HT-29 (cell line): ENCODE data around the gene RAP1GAP. TPM values are rescaled to one million over a fixed set of nuclear protein-coding genes. Genes with fewer than 3 reads are reported as not detected.

Experiments
- DNase-seq: peaks from one replicate; pipeline ENCODE4 v3.0.0-alpha.2; 2015; ENCODE audit warnings: low spot score
- total RNA-seq: library from RNA; depleted of rRNA; stranded (reverse); fragments of >200 nt; shearing (Covaris generic); gene quantifications from 2 replicates; pipeline ENCODE4 v1.2.3, GENCODE V29; 2014

The RAP1GAP gene
- total RNA-seq, 1 experiment from 2014 or later = 69.0 TPM

- DNase-seq = no peak
Observed at GRCh38 chr1:21610989-21611785, 58.0 kb downstream of the RAP1GAP start.

GRCh38 chr1:21610027-21610426 lies 59.1 kb downstream of the RAP1GAP start:
- no peak for DNase-seq

GRCh38 chr1:21608798-21609197 lies 60.4 kb downstream of the RAP1GAP start:
- no peak for DNase-seq

- DNase-seq = peak; percentile 98
Observed at GRCh38 chr1:21607549-21608529, 61.3 kb downstream of the RAP1GAP start.

DNA sequence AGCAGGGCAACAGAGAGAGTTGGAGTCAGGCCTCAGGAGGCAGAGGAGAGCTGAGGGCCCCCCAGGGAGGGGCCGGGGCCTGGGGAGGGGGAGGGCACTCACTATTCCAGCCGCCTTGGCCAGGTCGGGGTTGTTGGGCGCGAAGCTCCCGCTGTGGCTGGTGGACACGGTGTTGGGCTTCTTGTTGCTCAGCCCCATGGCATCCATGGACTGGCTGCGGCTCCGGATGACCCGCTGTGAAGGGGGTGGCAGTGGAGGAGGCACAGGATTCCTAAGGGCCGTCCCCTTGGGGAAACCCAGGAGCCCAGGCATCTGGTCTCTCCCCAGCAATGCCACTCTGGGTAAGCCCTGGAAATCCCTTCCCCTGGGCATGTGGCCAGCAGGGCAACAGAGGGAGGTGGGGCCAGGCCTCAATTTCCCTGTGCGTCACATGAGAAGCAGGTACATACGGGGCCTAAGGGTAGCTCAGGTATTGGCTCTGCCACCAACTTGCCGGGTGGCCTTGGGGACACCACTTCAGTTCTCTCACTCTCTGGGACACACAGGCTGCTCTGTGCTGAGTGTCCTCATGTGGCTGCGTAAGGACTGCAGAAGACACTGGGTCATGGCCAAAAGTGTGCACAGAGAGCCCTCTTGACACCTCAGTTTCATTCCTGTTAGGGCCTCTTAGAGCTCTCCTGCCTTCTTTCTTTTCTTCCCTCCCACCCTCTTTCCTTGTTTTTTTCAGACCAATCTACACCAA lies 63.0 kb downstream of the RAP1GAP start:
- DNase-seq = no peak

GRCh38 chr1:21605012-21605715 lies 64.0 kb downstream of the RAP1GAP start:
- DNase-seq = no peak

DNA sequence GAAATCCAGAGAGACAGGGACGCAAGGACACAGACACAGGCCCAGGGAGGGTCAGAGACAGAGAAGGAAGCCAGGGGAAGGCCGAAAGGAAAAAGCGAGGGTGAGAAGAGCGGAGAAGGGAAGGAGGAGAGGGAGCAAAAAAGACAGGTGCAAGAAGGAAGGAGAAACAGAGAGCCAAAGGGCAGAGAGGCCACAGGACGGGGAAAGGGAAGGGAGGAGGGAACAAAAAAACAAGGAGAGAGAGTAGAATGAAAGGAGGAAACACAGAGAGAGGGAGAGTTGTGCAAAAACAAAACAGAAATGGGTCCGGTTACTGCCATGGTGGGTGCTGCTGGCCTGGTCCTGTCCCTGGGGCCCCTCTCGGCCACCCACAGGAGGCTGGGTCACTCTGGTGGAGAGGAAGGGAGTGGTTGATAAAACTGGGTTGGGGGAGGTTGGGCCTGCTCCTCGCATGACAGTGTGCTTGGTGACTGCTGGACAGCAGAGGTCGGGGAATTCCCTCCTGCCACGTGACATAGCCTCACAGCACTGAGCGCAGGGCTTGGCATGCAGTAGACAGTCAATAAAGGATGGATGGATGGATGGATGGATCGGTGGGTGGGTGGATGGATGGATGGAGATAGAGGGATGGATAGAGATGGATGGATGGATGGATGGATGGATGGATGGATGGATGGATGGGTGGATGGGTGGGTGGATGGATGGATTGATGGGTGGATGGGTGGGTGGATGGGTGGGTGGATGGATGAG lies 64.8 kb downstream of the RAP1GAP start:
- no peak for DNase-seq

- DNase-seq = no peak
Observed at GRCh38 chr1:21603177-21604138, 65.7 kb downstream of the RAP1GAP start.

- DNase-seq = no peak
Observed at GRCh38 chr1:21601278-21602048, 67.7 kb downstream of the RAP1GAP start.

- no peak for DNase-seq
Observed at GRCh38 chr1:21599402-21599801, 69.8 kb downstream of the RAP1GAP start.

- no peak for DNase-seq
Observed at GRCh38 chr1:21598904-21599303, 70.3 kb downstream of the RAP1GAP start.

GRCh38 chr1:21598417-21598816 lies 70.7 kb downstream of the RAP1GAP start:
- DNase-seq = no peak

GRCh38 chr1:21597753-21598152 lies 71.4 kb downstream of the RAP1GAP start:
- no peak for DNase-seq

DNA sequence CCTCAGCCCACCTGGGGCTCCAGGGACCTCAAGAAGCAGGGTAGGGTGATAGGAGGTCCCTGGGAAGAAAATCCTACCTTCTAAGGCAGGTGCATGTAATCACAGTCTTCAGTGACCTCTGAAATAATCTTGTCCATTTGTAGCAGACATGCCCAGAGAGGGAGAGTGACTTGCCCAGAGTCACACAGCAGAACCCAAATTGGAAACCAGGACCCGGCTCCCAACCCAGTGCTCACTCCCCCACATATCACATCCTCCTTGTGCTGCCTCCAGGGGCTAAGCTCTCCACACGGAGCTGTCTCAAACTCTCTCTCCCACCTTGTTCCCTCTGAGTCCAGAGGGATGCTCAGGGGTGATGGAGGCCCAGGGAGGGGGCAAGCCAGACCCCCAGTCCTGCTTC lies 72.5 kb downstream of the RAP1GAP start:
- no peak for DNase-seq

- no peak for DNase-seq
Observed at GRCh38 chr1:21596174-21596573, 73.0 kb downstream of the RAP1GAP start.

- DNase-seq = peak; percentile 74
Observed at GRCh38 chr1:21594935-21595897, 73.9 kb downstream of the RAP1GAP start.

- DNase-seq = no peak
Observed at GRCh38 chr1:21594501-21594900, 74.7 kb downstream of the RAP1GAP start.
